Activated CD4-positive, alpha-beta T cell treated with anti-CD3 and anti-CD28 coated beads for 36 hours (primary cell): Measurements from ENCODE around the gene MICAL2. TPM values are rescaled to one million over a fixed set of nuclear protein-coding genes. Genes with fewer than 3 reads are reported as not detected.

Experiments used
- ATAC-seq: fragments of 200-7000 bp; cut with Tn5 transposase; one replicate; pipeline ENCODE4 v1.10.0; 2021; ENCODE audit warnings: mild to moderate bottlenecking, moderate library complexity
- CTCF ChIA-PET: fragments of 350-600 bp; sonication (Branson Sonifier 250); formaldehyde crosslinking; loops from one replicate; lab custom pipeline; 2021; ENCODE audit warnings: antibody characterized with exemption; lab: Charles Lee
- POLR2A ChIA-PET: fragments of 350-600 bp; sonication (Branson Sonifier 250); formaldehyde crosslinking; loops from one replicate; lab custom pipeline; 2021; ENCODE audit warnings: antibody characterized with exemption, inconsistent platforms; lab: Charles Lee
- DNase-seq: peaks from one replicate; pipeline ENCODE4 v3.0.0-alpha.2; 2020
- H3K27ac Mint-ChIP-seq: one replicate; pipeline ENCODE4 v1.8.0; 2021; ENCODE audit warnings: mixed read lengths
- H3K27me3 Mint-ChIP-seq: one replicate; pipeline ENCODE4 v1.8.0; 2021; ENCODE audit warnings: mixed read lengths
- H3K36me3 Mint-ChIP-seq: one replicate; pipeline ENCODE4 v1.8.0; 2021; ENCODE audit warnings: low read depth, mixed read lengths
- H3K4me1 Mint-ChIP-seq: one replicate; pipeline ENCODE4 v1.8.0; 2021; ENCODE audit warnings: mixed read lengths
- H3K4me3 Mint-ChIP-seq: one replicate; pipeline ENCODE4 v1.8.0; 2021; ENCODE audit warnings: mild to moderate bottlenecking, moderate library complexity, mixed read lengths
- H3K9me3 Mint-ChIP-seq: one replicate; pipeline ENCODE4 v1.8.0; 2021; ENCODE audit warnings: low read depth, mixed read lengths
- intact Hi-C, 2 experiments: fragments of 100-400 bp; cut with DNase I in 1 of 2; cut with micrococcal nuclease in 1 of 2; formaldehyde crosslinking; loops; one replicate each; pipeline versions ENCODE4 v1.14.2 to v1.15.1; 2022 to 2024; cut with DNase I, micrococcal nuclease
- total RNA-seq, 2 experiments: library from RNA; stranded (reverse); gene quantifications; one replicate each; pipeline ENCODE4 v1.2.3, GENCODE V29; 2021

The MICAL2 gene
- total RNA-seq, 2 experiments from 2014 or later = 186 to 207 TPM

GRCh38 chr11:12163181-12163941 is 53.0 kb downstream of the MICAL2 start:
- Mint-ChIP-seq H3K36me3 (peaks cover 25% of the 10 kb centered on the region), H3K27ac (peak overlapping the region; percentile 35), H3K4me3 (no peak overlapping the region), H3K27me3 (no peaks in the 10 kb centered on the region), H3K9me3 (no peaks in the 10 kb centered on the region), H3K4me1 (peaks cover 56% of the 10 kb centered on the region)
- DNase-seq = no peak
- POLR2A ChIA-PET = interaction anchor here (0.6 to 2.3 kb wide), 3 partner anchors 12 to 321 kb away, joined by 3 to 15 read pairs (median 3); no protein-coding TSS in a partner anchor
- intact Hi-C loops = loop anchor here in 1 of 2 experiments (5.0 kb wide), 1 partner anchor 119 kb away; no protein-coding TSS in a partner anchor
- CTCF ChIA-PET = interaction anchor here (1.0 to 1.7 kb wide), 5 partner anchors 9 to 113 kb away, joined by 3 to 7 read pairs (median 4); no protein-coding TSS in a partner anchor
- no peak for ATAC-seq

- intact Hi-C loops = loop anchor here in 1 of 2 experiments (5.0 kb wide), 1 partner anchor 118 kb away; no protein-coding TSS in a partner anchor
- H3K4me3 Mint-ChIP-seq = no peak overlapping the region
- ATAC-seq (no peak), DNase-seq (no peak)
- POLR2A ChIA-PET = interaction anchor here (0.6 to 2.3 kb wide), 3 partner anchors 13 to 322 kb away, joined by 3 to 15 read pairs (median 3); no protein-coding TSS in a partner anchor
- H3K27ac Mint-ChIP-seq = peak overlapping the region; percentile 70
- no peaks in the 10 kb centered on the region for H3K9me3 Mint-ChIP-seq
- peaks cover 48% of the 10 kb centered on the region for H3K4me1 Mint-ChIP-seq
- CTCF ChIA-PET = interaction anchor here (0.5 to 1.7 kb wide), 8 partner anchors 9 to 122 kb away, joined by 3 to 7 read pairs (median 4); no protein-coding TSS in a partner anchor
- peaks cover 25% of the 10 kb centered on the region for H3K36me3 Mint-ChIP-seq
- no peaks in the 10 kb centered on the region for H3K27me3 Mint-ChIP-seq
These were observed 53.9 kb downstream of the MICAL2 start for GRCh38 chr11:12164061-12165014.

- Mint-ChIP-seq H3K9me3 (no peaks in the 10 kb centered on the region), H3K27me3 (no peaks in the 10 kb centered on the region), H3K4me1 (peaks cover 40% of the 10 kb centered on the region), H3K4me3 (no peak overlapping the region), H3K36me3 (peaks cover 27% of the 10 kb centered on the region), H3K27ac (no peak overlapping the region)
- ChIA-PET CTCF (interaction anchor here (1.0 to 1.5 kb wide), 3 partner anchors 13 to 71 kb away, joined by 3 to 5 read pairs (median 3); no protein-coding TSS in a partner anchor), POLR2A (interaction anchor here (0.6 to 2.3 kb wide), 2 partner anchors 13 to 14 kb away, joined by 3 to 15 read pairs; no protein-coding TSS in a partner anchor)
- intact Hi-C loops = no loop called here
- ATAC-seq (no peak), DNase-seq (no peak)
These were observed 55.0 kb downstream of the MICAL2 start for GRCh38 chr11:12165237-12165875.

- no peaks in the 10 kb centered on the region for H3K27me3 Mint-ChIP-seq
- CTCF ChIA-PET = interaction anchor here (0.6 to 1.5 kb wide), 6 partner anchors 9 to 171 kb away, joined by 3 to 5 read pairs (median 3); no protein-coding TSS in a partner anchor
- peak overlapping the region; percentile 74 for H3K27ac Mint-ChIP-seq
- peaks cover 39% of the 10 kb centered on the region for H3K4me1 Mint-ChIP-seq
- peaks cover 2% of the 10 kb centered on the region for H3K9me3 Mint-ChIP-seq
- no peak overlapping the region for H3K4me3 Mint-ChIP-seq
- ATAC-seq (no peak), DNase-seq (no peak)
- intact Hi-C loops = no loop called here
- POLR2A ChIA-PET = interaction anchor here (0.6 to 0.8 kb wide), 3 partner anchors 14 to 16 kb away, joined by 3 to 12 read pairs (median 4); no protein-coding TSS in a partner anchor
- peaks cover 27% of the 10 kb centered on the region for H3K36me3 Mint-ChIP-seq
These were observed 56.1 kb downstream of the MICAL2 start for GRCh38 chr11:12166299-12167060.

- ATAC-seq (peak; percentile 93), DNase-seq (peak; percentile 68)
- Mint-ChIP-seq H3K36me3 (peaks cover 29% of the 10 kb centered on the region), H3K4me3 (no peak overlapping the region), H3K27ac (peak overlapping the region; percentile 74), H3K27me3 (no peaks in the 10 kb centered on the region), H3K4me1 (peaks cover 42% of the 10 kb centered on the region), H3K9me3 (peaks cover 3% of the 10 kb centered on the region)
- POLR2A ChIA-PET = interaction anchor here (0.9 to 1.7 kb wide), 2 partner anchors 16 to 324 kb away, joined by 3 to 7 read pairs; no protein-coding TSS in a partner anchor
- CTCF ChIA-PET = interaction anchor here (0.6 to 1.7 kb wide), 5 partner anchors 10 to 119 kb away, joined by 3 to 5 read pairs (median 4); no protein-coding TSS in a partner anchor
- intact Hi-C loops = no loop called here
These were observed 56.9 kb downstream of the MICAL2 start for GRCh38 chr11:12167061-12168000.

- no peak for DNase-seq
- ChIA-PET CTCF (interaction anchor here (0.6 to 1.7 kb wide), 3 partner anchors 10 to 57 kb away, joined by 3 to 5 read pairs (median 4); no protein-coding TSS in a partner anchor), POLR2A (interaction anchor here (1.7 kb wide), 1 partner anchor 17 kb away, joined by 7 read pairs; no protein-coding TSS in a partner anchor)
- H3K36me3 Mint-ChIP-seq = peaks cover 25% of the 10 kb centered on the region
- H3K9me3 Mint-ChIP-seq = peaks cover 3% of the 10 kb centered on the region
- ATAC-seq = no peak
- peaks cover 45% of the 10 kb centered on the region for H3K4me1 Mint-ChIP-seq
- H3K27ac Mint-ChIP-seq = peak overlapping the region; percentile 62
- H3K4me3 Mint-ChIP-seq = no peak overlapping the region
- no peaks in the 10 kb centered on the region for H3K27me3 Mint-ChIP-seq
- intact Hi-C loops = no loop called here
These were observed 57.7 kb downstream of the MICAL2 start for GRCh38 chr11:12168114-12168513.

- Mint-ChIP-seq H3K27me3 (no peaks in the 10 kb centered on the region), H3K27ac (no peak overlapping the region), H3K4me1 (peaks cover 43% of the 10 kb centered on the region), H3K4me3 (no peak overlapping the region), H3K36me3 (peaks cover 24% of the 10 kb centered on the region), H3K9me3 (peaks cover 3% of the 10 kb centered on the region)
- intact Hi-C loops = no loop called here
- ChIA-PET POLR2A (no interaction called here), CTCF (interaction anchor here (0.8 to 1.2 kb wide), 2 partner anchors 17 to 19 kb away, joined by 3 read pairs; no protein-coding TSS in a partner anchor)
- ATAC-seq (no peak), DNase-seq (no peak)
These were observed 59.4 kb downstream of the MICAL2 start for GRCh38 chr11:12169822-12170221.

GRCh38 chr11:12170501-12170900 is 60.1 kb downstream of the MICAL2 start:
- Mint-ChIP-seq H3K4me1 (peaks cover 49% of the 10 kb centered on the region), H3K9me3 (peaks cover 3% of the 10 kb centered on the region), H3K36me3 (peaks cover 29% of the 10 kb centered on the region), H3K27me3 (no peaks in the 10 kb centered on the region), H3K4me3 (no peak overlapping the region), H3K27ac (peak overlapping the region; percentile 53)
- intact Hi-C loops = no loop called here
- DNase-seq (no peak), ATAC-seq (no peak)
- CTCF ChIA-PET = interaction anchor here (1.5 kb wide), 1 partner anchor 62 kb away, joined by 4 read pairs; no protein-coding TSS in a partner anchor
- POLR2A ChIA-PET = no interaction called here

GRCh38 chr11:12170984-12171383 is 60.6 kb downstream of the MICAL2 start:
- ChIA-PET CTCF (interaction anchor here (1.5 kb wide), 1 partner anchor 62 kb away, joined by 4 read pairs; no protein-coding TSS in a partner anchor), POLR2A (no interaction called here)
- H3K36me3 Mint-ChIP-seq = peaks cover 31% of the 10 kb centered on the region

More at GRCh38 chr11:12170984-12171383, 60.6 kb downstream of the MICAL2 start:
- ATAC-seq (no peak), DNase-seq (no peak)
- intact Hi-C loops = no loop called here
- Mint-ChIP-seq H3K27me3 (no peaks in the 10 kb centered on the region), H3K27ac (peak overlapping the region; percentile 53), H3K9me3 (peaks cover 3% of the 10 kb centered on the region), H3K4me1 (peaks cover 52% of the 10 kb centered on the region), H3K4me3 (no peak overlapping the region)
